22Rv1 (cell line): ENCODE results near the gene TMEM150C.

Experiments used
- H3K27ac ChIP-seq: fragments of 450-650 bp; 2 replicates; pipeline ENCODE4 v1.5.1; 2017
- ZFX ChIP-seq: fragments of 450-650 bp; IDR thresholded peaks from 2 replicates; pipeline ENCODE4 v1.6.1; 2017; ENCODE audit warnings: antibody characterized with exemption, borderline replicate concordance
- TF ChIP-seq, protein P1 (sequence below): fragments of 450-650 bp; IDR thresholded peaks from 2 replicates; pipeline ENCODE4 v1.5.1; 2017; ENCODE audit warnings: mild to moderate bottlenecking

The TMEM150C gene

DNA sequence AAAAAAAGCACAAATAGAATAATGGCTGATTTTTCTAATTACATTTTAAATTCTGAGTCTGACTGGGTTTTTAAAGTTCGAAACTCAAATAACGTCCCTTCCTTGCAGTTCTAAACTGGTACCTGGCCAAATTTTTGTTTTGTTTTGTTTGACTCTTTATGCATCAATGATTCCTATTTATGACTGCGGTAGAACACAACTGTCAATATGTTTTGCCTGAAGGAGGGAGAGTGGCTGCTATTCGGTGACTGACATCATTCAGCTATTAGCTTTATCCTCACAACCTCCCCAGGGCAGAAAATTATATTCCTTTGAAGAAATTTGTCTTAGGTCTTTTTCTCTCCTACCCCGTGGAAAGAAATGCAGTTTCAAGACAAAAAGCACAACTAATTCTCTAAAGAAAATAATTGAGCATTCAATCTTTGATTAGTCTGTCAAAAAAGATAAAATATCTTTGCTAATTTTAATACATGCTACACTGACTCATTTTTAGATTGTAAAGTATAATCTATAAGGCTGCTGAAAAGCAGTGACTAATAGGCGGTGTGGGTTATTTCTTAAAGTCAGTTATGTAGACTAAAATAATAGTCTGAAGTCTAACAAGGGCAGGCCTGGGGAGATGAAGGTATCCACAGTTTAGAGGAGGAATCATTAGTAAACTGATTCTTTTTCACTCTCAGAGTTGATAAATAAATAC, 61.9 kb downstream of the TMEM150C start:
- TF ChIP-seq ZFX = no peak
- TF ChIP-seq, protein P1, sequence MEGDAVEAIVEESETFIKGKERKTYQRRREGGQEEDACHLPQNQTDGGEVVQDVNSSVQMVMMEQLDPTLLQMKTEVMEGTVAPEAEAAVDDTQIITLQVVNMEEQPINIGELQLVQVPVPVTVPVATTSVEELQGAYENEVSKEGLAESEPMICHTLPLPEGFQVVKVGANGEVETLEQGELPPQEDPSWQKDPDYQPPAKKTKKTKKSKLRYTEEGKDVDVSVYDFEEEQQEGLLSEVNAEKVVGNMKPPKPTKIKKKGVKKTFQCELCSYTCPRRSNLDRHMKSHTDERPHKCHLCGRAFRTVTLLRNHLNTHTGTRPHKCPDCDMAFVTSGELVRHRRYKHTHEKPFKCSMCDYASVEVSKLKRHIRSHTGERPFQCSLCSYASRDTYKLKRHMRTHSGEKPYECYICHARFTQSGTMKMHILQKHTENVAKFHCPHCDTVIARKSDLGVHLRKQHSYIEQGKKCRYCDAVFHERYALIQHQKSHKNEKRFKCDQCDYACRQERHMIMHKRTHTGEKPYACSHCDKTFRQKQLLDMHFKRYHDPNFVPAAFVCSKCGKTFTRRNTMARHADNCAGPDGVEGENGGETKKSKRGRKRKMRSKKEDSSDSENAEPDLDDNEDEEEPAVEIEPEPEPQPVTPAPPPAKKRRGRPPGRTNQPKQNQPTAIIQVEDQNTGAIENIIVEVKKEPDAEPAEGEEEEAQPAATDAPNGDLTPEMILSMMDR = no peak
- H3K27ac ChIP-seq = peak overlapping the region; percentile 12; the same call in 1 of the 2 replicates

DNA sequence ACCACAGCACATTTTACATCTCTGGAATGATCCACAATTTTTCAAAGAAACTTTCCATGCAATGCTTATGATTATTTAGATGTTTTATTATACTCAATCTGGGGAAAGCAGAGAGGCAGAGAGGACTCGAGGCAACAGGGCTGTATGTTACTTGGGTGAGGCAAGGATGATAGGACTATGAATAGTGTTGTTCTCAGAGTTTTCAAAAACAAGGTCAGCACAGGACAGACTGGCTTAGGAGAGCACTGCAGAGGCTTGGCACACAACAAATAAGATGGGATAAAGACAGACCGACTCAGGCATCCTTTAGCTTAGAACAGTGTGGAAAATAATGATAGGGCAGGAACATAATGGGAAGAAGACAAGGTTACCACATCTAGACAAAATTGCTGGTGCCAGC, 65.4 kb downstream of the TMEM150C start:
- TF ChIP-seq, protein P1 = no peak
- TF ChIP-seq ZFX = no peak
- H3K27ac ChIP-seq = no peak overlapping the region

DNA sequence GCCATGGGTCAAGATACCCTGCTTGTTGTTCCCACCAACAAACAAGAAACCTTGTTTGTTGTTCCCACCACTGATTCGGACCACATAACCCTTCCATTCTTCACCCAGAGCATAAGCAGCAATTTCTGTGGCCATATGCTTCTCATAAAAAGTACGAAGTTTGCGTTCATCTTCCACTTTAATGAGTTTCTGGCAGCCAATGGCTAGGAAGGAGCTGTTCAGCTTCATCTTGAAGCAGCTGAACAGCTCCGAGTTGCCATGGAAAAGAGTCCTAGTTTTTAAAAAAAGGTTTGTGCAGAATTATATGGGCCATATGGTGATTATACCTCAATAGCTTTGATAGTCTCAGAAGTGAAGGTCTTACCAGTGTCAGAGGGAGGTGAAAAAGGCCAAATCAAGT, 66.1 kb downstream of the TMEM150C start:
- TF ChIP-seq, protein P1 = no peak
- no peak for TF ChIP-seq ZFX
- no peak overlapping the region for H3K27ac ChIP-seq

DNA sequence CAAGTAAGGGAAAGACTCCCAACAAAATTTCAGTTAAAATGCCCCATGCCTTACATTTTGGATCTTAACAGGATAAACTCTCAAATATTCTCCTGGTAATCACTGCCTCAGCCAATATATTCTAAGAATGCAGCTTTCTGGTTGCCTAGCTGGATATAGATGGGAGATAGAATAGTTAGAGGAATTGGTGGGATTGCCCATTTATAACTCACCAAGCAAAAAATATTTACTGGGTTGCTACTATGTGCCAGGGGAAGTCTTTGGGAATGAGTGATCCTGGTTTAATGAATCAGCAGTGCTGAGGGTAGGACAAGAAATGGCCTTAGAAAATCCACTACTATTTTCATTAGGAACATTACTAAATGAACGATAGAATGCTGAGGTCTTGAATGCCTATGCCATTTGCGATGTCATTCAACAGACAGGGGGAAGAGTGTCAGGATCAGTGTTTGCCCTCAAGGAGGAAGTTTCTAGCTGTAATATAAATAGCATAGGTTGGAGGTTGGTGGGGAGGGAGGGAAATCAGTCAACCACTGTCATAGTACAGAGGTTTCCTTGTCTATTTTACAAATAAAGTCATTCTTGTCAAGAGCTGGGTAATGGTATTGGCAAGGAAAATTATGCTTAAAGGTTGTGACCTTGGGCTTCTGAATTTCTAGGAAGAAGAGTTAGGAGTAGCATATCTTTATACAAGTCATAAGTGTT, 67.9 kb downstream of the TMEM150C start:
- TF ChIP-seq ZFX = no peak
- TF ChIP-seq, protein P1 = no peak
- H3K27ac ChIP-seq = no peak overlapping the region

DNA sequence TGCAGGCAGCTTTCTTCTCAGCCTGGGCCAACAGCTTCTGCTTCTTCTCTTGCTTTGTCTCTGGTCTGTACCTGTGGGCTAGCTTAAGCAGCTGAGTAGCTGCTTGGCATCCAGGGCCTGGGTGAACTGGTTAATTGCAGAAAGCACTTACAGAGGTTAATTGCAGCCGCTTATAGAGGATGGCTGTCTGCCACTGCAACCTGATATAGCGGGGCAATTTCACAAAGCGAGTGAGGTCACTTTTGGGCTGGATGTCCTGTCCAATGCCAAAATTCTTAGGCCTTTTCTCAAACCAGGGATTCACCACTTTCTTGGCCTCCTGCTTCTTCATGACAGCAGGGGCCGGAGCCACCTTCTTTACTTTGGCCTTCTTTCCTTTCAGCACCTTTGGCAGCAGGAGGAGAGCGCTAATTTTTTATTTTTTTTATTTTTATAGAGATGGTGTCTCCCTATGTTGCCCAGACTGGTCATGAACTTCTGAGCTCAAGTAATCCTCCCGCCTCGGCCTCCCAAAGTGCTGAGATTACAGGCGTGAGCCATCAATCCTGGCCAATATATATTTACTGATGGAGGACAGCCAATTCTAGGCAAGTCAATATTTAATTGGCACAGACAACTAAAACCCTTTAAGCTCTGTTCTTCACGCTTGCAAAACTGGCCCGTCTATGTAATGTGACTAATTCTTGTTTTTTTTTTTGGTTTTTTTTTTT, 70.4 kb downstream of the TMEM150C start:
- H3K27ac ChIP-seq = peak overlapping the region; percentile 54
- TF ChIP-seq, protein P1 = no peak
- TF ChIP-seq ZFX = no peak

DNA sequence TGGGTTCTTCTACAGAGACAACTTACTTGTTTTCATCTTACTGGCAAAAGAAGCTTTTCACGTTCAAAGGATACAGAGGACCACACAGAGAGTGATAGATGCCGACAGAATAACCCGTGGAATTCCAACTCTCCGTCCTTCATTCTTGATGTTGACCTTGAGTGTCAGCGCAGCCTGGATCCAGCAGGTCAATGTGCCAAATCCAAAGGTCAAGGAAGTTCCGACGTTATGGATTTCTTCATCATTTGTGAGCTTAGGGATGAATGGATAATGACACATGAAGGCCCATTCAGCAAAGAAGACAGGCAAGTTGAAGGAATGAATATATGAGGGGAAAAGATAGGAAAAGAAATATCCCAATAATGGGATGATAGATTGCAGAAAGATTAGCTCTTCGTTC, 71.8 kb downstream of the TMEM150C start:
- TF ChIP-seq, protein P1 = no peak
- no peak for TF ChIP-seq ZFX
- no peak overlapping the region for H3K27ac ChIP-seq
